HepG2 (cell line): ENCODE data around the gene SNAPC3. TPM values are rescaled to one million over a fixed set of nuclear protein-coding genes. Genes with fewer than 3 reads are reported as not detected.
A peak's percentile ranks its signal among the peaks of the same experiment; 100 is the strongest.

ENCODE experiments used
- HNF4A ChIP-seq: sonication (generic); formaldehyde crosslinking; IDR thresholded peaks from 2 replicates; pipeline ENCODE4 v1.4.0; 2020; ENCODE audit warnings: missing genetic modification reagents
- HNF4G ChIP-seq, 2 experiments: sonication (generic) in 1 of 2; formaldehyde crosslinking in 1 of 2; IDR thresholded peaks; 2 replicates each; pipeline versions ENCODE4 v1.4.0 to v1.6.1; 2011 to 2020; ENCODE audit warnings: borderline replicate concordance in 2 of 2, low read depth in 2 of 2, mild to moderate bottlenecking in 2 of 2, low read length in 1 of 2, missing genetic modification reagents in 1 of 2, moderate library complexity in 1 of 2
- HOXD1 ChIP-seq: sonication (generic); formaldehyde crosslinking; IDR thresholded peaks from 2 replicates; pipeline ENCODE4 v1.5.0; 2020; ENCODE audit warnings: missing genetic modification reagents
- JUNB ChIP-seq: sonication (generic); formaldehyde crosslinking; IDR thresholded peaks from 2 replicates; pipeline ENCODE4 v1.8.0; 2022; ENCODE audit warnings: missing genetic modification reagents, mild to moderate bottlenecking, borderline replicate concordance
- KMT2B ChIP-seq: IDR thresholded peaks from 2 replicates; pipeline ENCODE4 v1.6.1; 2016; ENCODE audit warnings: missing genetic modification reagents, missing compliant biosample characterization
- MAFG ChIP-seq: sonication (generic); formaldehyde crosslinking; IDR thresholded peaks from 2 replicates; pipeline ENCODE4 v1.5.1; 2020; ENCODE audit warnings: mild to moderate bottlenecking, missing genetic modification reagents
- REL ChIP-seq: sonication (generic); formaldehyde crosslinking; conservative IDR thresholded peaks from 2 replicates; pipeline ENCODE4 v1.8.0; 2022; ENCODE audit warnings: mild to moderate bottlenecking, missing genetic modification reagents, moderate library complexity
- SNAI1 ChIP-seq: sonication (generic); formaldehyde crosslinking; IDR thresholded peaks from 2 replicates; pipeline ENCODE4 v1.5.0; 2020; ENCODE audit warnings: mild to moderate bottlenecking, missing genetic modification reagents, borderline replicate concordance
- TAF15 ChIP-seq: fragments of 200-400 bp; formaldehyde crosslinking; IDR thresholded peaks from one replicate; pipeline ENCODE4 v1.6.1; 2018; ENCODE audit warnings: mild to moderate bottlenecking, low read depth, low read length; ENCODE audit not compliant: poor library complexity, severe bottlenecking
- TARDBP ChIP-seq: sonication (generic); formaldehyde crosslinking; IDR thresholded peaks from 2 replicates; pipeline ENCODE4 v1.8.0; 2022; ENCODE audit warnings: mild to moderate bottlenecking, missing genetic modification reagents
- TP53 ChIP-seq: sonication (generic); formaldehyde crosslinking; conservative IDR thresholded peaks from 2 replicates; pipeline ENCODE4 v1.4.0; 2020; ENCODE audit warnings: missing genetic modification reagents
- TRIM24 ChIP-seq: sonication (generic); formaldehyde crosslinking; IDR thresholded peaks from 2 replicates; pipeline ENCODE4 v1.8.0; 2022; ENCODE audit warnings: mild to moderate bottlenecking, missing genetic modification reagents
- ZNF484 ChIP-seq: sonication (generic); formaldehyde crosslinking; IDR thresholded peaks from 2 replicates; pipeline ENCODE4 v1.5.1; 2020; ENCODE audit warnings: mild to moderate bottlenecking, low read depth, missing genetic modification reagents, borderline replicate concordance
- ZNF547 ChIP-seq: sonication (generic); formaldehyde crosslinking; IDR thresholded peaks from 2 replicates; pipeline ENCODE4 v1.5.1; 2020; ENCODE audit warnings: mild to moderate bottlenecking, missing genetic modification reagents
- ZNF670 ChIP-seq: sonication (generic); formaldehyde crosslinking; IDR thresholded peaks from 2 replicates; pipeline ENCODE4 v1.8.0; 2022; ENCODE audit warnings: mild to moderate bottlenecking, missing genetic modification reagents, borderline replicate concordance
- ZNF724P ChIP-seq: sonication (generic); formaldehyde crosslinking; IDR thresholded peaks from 2 replicates; pipeline ENCODE4 v1.8.0; 2022; ENCODE audit warnings: missing genetic modification reagents, borderline replicate concordance
- ZNF776 ChIP-seq: sonication (generic); formaldehyde crosslinking; IDR thresholded peaks from 2 replicates; pipeline ENCODE4 v1.4.0; 2020; ENCODE audit warnings: mild to moderate bottlenecking, missing genetic modification reagents
- polyA plus RNA-seq, 8 experiments: library from polyadenylated mRNA; depleted of rRNA in 3 of 8; stranded (reverse) in 7 of 8; unstranded in 1 of 8; fragments of >200 nt; fragmentation: Illumina TruSeq in 4 of 8; extraction: Trizol in 4 of 8; gene quantifications; 2 replicates each; pipeline versions ENCODE4 v1.2.1 to v1.2.3, GENCODE V29; 2011 to 2016; ENCODE audit warnings: low read depth in 4 of 8, missing spikeins in 1 of 8, mixed read lengths in 1 of 8; ENCODE audit not compliant: insufficient read depth in 1 of 8
- total RNA-seq, 5 experiments: library from RNA; depleted of rRNA; stranded (reverse); fragments of >200 nt; fragmentation: Illumina TruSeq; extraction: Trizol; gene quantifications; 2 replicates each; pipeline ENCODE4 v1.2.3, GENCODE V29; 2016; ENCODE audit warnings: low read depth in 1 of 5
- TF ChIP-seq, protein P1 (sequence below): sonication (generic); formaldehyde crosslinking; IDR thresholded peaks from 2 replicates; pipeline ENCODE4 v1.5.1; 2020; ENCODE audit warnings: mild to moderate bottlenecking, missing genetic modification reagents, borderline replicate concordance
- TF ChIP-seq, protein P2 (sequence below): IDR thresholded peaks from 2 replicates; pipeline ENCODE4 v1.6.1; 2016; ENCODE audit warnings: missing genetic modification reagents, missing compliant biosample characterization
- TF ChIP-seq, protein P3 (sequence below): sonication (generic); formaldehyde crosslinking; IDR thresholded peaks from 2 replicates; pipeline ENCODE4 v1.8.0; 2022; ENCODE audit warnings: mild to moderate bottlenecking, missing genetic modification reagents
- TF ChIP-seq, protein P4 (sequence below): sonication (generic); formaldehyde crosslinking; IDR thresholded peaks from 2 replicates; pipeline ENCODE4 v1.4.0; 2020; ENCODE audit warnings: missing genetic modification reagents; ENCODE audit errors: not compliant biosample characterization

SNAPC3 gene
- total and polyA plus RNA-seq, 2 of the 13 experiments (the other 11 are each of a cell fraction or from before 2014, with no cell fraction given): 25.6 to 26.0 TPM

- 0 out of 2 replicates have a peak, but pooled peaks have one; percentile 46 for TF ChIP-seq ZNF776
- TF ChIP-seq JUNB (CRISPR knock-in tag): no peak
- peak; percentile 64; the same call in 1 of the 2 replicates for TF ChIP-seq HOXD1
- no peak for TF ChIP-seq MAFG (CRISPR knock-in tag)
- TF ChIP-seq, protein P1, sequence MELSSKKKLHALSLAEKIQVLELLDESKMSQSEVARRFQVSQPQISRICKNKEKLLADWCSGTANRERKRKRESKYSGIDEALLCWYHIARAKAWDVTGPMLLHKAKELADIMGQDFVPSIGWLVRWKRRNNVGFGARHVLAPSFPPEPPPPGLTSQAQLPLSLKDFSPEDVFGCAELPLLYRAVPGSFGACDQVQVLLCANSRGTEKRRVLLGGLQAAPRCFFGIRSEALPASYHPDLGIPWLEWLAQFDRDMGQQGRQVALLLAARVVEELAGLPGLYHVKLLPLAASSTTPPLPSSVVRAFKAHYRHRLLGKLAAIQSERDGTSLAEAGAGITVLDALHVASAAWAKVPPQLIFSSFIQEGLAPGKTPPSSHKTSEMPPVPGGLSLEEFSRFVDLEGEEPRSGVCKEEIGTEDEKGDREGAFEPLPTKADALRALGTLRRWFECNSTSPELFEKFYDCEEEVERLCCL: peak; percentile 36; the same call in 1 of the 2 replicates
- 0 out of 2 replicates have a peak, but pooled peaks have one; percentile 23 for TF ChIP-seq TP53 (CRISPR knock-in tag)
- peak; percentile 36 for TF ChIP-seq TAF15
- TF ChIP-seq HNF4G (IDR thresholded peaks at IDR 0.05; ENCODE audit: borderline replicate concordance, low read depth, low read length): no peak; the same call in 1 of the 2 replicates
- TF ChIP-seq HNF4G (CRISPR knock-in tag; IDR thresholded peaks at IDR 0.05; ENCODE audit: borderline replicate concordance, low read depth): peak; percentile 26; the same call in 1 of the 2 replicates
- TF ChIP-seq ZNF670 (CRISPR knock-in tag): no peak
- TF ChIP-seq ZNF484: no peak; the same call in 1 of the 2 replicates
- TF ChIP-seq KMT2B (CRISPR knock-in tag): peak; percentile 93
- TF ChIP-seq, protein P2, sequence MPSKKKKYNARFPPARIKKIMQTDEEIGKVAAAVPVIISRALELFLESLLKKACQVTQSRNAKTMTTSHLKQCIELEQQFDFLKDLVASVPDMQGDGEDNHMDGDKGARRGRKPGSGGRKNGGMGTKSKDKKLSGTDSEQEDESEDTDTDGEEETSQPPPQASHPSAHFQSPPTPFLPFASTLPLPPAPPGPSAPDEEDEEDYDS (CRISPR knock-in tag): peak; percentile 83
- TF ChIP-seq ZNF724P: no peak; the same call in 1 of the 2 replicates
- TF ChIP-seq SNAI1 (CRISPR knock-in tag): peak; percentile 75; the same call in 1 of the 2 replicates
- no peak for TF ChIP-seq TRIM24
- TF ChIP-seq, protein P3, sequence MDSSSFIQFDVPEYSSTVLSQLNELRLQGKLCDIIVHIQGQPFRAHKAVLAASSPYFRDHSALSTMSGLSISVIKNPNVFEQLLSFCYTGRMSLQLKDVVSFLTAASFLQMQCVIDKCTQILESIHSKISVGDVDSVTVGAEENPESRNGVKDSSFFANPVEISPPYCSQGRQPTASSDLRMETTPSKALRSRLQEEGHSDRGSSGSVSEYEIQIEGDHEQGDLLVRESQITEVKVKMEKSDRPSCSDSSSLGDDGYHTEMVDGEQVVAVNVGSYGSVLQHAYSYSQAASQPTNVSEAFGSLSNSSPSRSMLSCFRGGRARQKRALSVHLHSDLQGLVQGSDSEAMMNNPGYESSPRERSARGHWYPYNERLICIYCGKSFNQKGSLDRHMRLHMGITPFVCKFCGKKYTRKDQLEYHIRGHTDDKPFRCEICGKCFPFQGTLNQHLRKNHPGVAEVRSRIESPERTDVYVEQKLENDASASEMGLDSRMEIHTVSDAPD: peak; percentile 44; the same call in 1 of the 2 replicates
- peak; percentile 82 for TF ChIP-seq TARDBP
- TF ChIP-seq HNF4A (CRISPR knock-in tag): peak; percentile 44
- TF ChIP-seq, protein P4, sequence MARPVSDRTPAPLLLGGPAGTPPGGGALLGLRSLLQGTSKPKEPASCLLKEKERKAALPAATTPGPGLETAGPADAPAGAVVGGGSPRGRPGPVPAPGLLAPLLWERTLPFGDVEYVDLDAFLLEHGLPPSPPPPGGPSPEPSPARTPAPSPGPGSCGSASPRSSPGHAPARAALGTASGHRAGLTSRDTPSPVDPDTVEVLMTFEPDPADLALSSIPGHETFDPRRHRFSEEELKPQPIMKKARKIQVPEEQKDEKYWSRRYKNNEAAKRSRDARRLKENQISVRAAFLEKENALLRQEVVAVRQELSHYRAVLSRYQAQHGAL (CRISPR knock-in tag): no peak
- peak; percentile 96 for TF ChIP-seq ZNF547 (CRISPR knock-in tag)
- no peak for TF ChIP-seq REL
Measured at GRCh38 chr9:15422372-15423230, at the start of gene SNAPC3 (continued).
